Epithelial cell of proximal tubule (primary cell): ENCODE measurements around the gene THAP3. TPM values are rescaled to one million over a fixed set of nuclear protein-coding genes. Genes with fewer than 3 reads are reported as not detected.
"Not testable (repeated sequence)": the region's sequence is repeated elsewhere in the genome, so short reads cannot be mapped to it uniquely, and the experiment has no call there.

Experiments
- DNase-seq: peaks from one replicate; pipeline ENCODE4 v3.0.0-alpha.2; 2011; ENCODE audit warnings: low read depth
- H3K4me3 ChIP-seq: 2 replicates; pipeline ENCODE4 v1.5.1; 2011; ENCODE audit warnings: low read depth, mild to moderate bottlenecking, low read length
- total RNA-seq: library from RNA; depleted of rRNA; stranded (reverse); fragments of >200 nt; gene quantifications from 2 replicates; pipeline ENCODE4 v1.2.3, GENCODE V29; 2015
- TF ChIP-seq, protein P1 (sequence below): conservative IDR thresholded peaks from 2 replicates; pipeline ENCODE4 v1.5.1; 2012; ENCODE audit warnings: low read depth, mild to moderate bottlenecking, low read length

Gene THAP3
- total RNA-seq, 1 donor from 2014 or later: 15.8 TPM

- no peak for DNase-seq
- TF ChIP-seq, protein P1, sequence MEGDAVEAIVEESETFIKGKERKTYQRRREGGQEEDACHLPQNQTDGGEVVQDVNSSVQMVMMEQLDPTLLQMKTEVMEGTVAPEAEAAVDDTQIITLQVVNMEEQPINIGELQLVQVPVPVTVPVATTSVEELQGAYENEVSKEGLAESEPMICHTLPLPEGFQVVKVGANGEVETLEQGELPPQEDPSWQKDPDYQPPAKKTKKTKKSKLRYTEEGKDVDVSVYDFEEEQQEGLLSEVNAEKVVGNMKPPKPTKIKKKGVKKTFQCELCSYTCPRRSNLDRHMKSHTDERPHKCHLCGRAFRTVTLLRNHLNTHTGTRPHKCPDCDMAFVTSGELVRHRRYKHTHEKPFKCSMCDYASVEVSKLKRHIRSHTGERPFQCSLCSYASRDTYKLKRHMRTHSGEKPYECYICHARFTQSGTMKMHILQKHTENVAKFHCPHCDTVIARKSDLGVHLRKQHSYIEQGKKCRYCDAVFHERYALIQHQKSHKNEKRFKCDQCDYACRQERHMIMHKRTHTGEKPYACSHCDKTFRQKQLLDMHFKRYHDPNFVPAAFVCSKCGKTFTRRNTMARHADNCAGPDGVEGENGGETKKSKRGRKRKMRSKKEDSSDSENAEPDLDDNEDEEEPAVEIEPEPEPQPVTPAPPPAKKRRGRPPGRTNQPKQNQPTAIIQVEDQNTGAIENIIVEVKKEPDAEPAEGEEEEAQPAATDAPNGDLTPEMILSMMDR: no peak
- no peak overlapping the region for H3K4me3 ChIP-seq
Measured at GRCh38 chr1:6637770-6638169, 13.1 kb downstream of the THAP3 start.

GRCh38 chr1:6638226-6638625 lies 13.6 kb downstream of the THAP3 start:
- H3K4me3 ChIP-seq: no peak overlapping the region
- no peak for DNase-seq
- TF ChIP-seq, protein P1: no peak

DNA sequence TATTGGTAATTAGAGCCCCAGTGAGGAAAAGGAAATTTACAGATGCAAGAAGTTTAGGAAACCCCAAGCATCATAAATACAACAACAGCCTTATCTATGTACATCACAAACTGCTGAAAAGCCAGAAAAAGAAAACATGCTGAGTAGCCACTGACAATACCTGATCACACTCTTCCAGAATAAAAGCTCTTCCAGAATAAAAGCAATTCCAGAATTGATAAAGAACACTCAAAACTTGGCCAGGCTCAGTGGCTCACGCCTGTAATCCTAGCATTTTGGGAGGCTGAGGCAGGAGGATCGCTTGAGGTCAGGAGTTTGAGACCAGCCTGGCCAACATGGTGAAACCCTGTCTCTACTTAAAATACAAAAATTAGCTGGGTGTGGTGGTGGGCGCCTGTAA lies 16.2 kb downstream of the THAP3 start:
- not testable (repeated sequence) for DNase-seq

GRCh38 chr1:6645018-6645417 lies 20.4 kb downstream of the THAP3 start:
- no peak overlapping the region for H3K4me3 ChIP-seq
- TF ChIP-seq, protein P1: no peak
- DNase-seq: no peak

More for the DNA sequence above, 16.2 kb downstream of the THAP3 start:
- H3K4me3 ChIP-seq: not testable (repeated sequence)

DNA sequence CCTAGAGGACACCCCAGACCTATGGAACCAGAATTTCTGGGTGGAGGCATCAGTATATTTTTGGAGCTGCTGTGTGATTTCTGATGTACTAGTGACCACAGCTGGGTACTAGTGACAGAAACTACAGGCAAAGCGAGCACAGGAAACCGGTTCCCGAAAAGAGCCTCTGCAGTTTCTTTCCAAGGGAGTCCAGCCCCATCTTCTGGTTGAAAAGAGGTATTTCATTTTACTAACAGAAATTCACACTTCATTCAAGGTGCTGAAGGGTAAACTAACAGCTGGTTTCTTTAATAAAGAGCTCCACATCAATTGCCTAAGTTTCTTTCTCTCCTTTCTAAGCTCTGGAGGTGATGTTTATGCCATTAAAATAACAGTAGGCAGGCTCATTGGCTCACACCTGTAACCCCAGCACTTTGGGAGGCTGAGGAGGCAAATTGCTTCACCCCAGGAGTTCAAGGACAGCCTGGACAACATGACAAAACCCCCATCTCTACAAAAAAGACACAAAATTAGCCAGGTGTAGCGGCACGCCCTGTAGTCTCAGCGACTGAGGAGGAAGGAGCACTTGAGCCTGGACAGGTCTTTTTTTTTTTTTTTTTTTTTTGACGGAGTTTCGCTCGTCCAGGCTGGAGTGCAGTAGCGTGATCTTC lies 22.0 kb downstream of the THAP3 start:
- H3K4me3 ChIP-seq: no peak overlapping the region
- no peak for DNase-seq
- TF ChIP-seq, protein P1: peak; percentile 65

DNA sequence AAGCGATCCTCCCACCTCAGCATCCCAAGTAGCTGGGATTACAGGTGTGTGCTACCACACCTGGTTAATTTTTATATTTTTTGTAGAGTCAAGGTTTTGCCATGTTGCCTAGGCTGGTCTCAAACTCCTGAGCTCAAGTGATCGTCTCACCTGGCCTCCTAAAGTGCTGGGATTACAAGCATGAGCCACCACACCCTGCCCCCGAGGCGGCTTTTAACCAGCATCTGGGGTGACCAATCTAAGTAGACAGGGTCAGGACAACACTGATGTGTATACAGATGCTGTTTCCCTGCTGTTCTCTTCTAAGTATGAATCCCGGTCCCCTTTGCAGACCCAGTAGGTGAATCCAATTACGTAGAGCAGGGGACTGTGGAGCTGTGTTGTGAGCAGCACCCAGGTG lies 23.9 kb downstream of the THAP3 start:
- no peak for DNase-seq
- no peak overlapping the region for H3K4me3 ChIP-seq
- TF ChIP-seq, protein P1: no peak

DNA sequence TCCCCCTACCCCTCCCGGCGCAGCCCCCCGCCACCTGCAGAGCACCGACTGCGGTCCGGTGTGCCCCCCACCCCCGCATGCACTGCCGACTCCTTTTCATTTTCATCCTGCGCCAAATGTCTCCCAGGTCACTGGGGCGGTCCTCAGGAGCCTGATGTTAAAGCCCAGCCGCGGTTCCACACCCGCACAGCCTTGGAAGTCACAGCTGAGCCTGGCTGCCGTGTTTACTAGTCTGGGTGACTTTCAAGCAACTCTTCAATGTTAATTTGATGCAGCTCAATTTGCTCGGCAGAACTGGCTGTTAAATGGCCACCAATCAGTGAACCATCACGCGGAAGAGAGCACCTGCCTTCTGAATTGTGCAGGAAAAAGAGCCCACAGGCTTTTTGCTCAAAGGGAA lies 27.2 kb downstream of the THAP3 start:
- TF ChIP-seq, protein P1: no peak
- no peak for DNase-seq

More for the DNA sequence above, 27.2 kb downstream of the THAP3 start:
- H3K4me3 ChIP-seq: no peak overlapping the region
